Activated T-helper 1 cell treated with Interleukin-2 at 50 U/mL for 16 hours (primary cell): Measurements from ENCODE around the gene HIC1.

Source experiments
- DNase-seq: peaks from one replicate; pipeline ENCODE4 v3.0.0-alpha.2; 2020; ENCODE audit warnings: low read depth

The HIC1 gene

GRCh38 chr17:2102931-2103809 is 48.3 kb downstream of the HIC1 start:
- DNase-seq: no peak

DNA sequence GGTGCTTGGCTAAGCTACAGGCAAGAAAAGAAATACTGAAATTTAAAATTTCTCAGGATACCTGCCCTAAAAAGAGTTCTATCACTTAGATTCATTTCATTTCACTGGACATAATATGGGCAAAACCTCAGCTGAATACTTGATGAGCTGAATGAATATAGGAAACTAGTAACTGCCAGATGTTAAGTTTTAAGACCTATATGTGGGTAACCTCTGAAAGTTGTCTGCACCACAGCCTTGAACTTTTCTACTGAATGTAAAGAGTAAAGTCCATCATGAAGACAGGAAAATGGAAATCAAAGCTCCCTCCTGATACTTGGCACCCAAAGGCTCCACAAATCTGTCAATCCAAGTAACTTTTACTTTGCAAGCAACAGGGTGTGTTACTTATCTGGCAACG is 50.8 kb downstream of the HIC1 start:
- DNase-seq: no peak

- DNase-seq: no peak
Measured at GRCh38 chr17:2106308-2106955, 51.5 kb downstream of the HIC1 start.

DNA sequence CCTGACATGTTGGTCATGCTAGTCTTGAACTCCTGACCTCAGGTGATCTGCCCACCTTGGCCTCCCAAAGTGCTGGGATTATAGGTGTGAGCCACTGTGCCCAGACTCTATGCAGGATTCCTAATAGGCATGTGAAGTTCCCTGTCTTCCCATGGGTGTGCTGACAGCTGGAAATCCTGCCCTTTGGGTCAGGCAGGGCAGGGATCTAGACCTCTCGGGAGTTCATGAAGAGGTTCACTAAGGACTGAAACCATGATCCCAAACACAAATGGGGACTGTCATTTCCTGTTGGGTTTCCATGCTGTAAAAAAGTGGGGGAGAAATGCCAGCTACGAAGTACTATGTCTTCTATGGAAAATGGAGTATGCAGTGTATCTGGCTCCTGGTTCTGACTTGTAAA is 52.1 kb downstream of the HIC1 start:
- no peak for DNase-seq

DNA sequence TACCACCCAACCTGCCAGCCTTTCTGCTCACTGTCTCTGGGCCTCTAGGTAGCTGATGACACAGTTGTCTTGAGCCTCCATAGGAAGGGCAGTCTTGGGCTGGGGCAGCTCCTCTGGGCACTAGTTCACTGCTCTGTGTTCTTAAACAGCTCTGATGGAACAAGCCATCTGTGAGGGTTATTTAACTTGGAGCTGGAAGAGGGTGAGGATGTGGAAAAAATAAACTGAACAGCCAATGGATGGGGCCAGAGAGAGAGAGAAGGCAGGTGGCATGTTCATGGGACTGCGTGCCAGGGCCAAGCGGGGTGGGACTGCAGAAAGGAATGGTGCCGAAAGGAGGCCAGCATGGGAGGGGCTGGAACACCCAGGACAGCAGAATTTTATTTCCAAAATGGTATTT is 52.6 kb downstream of the HIC1 start:
- no peak for DNase-seq

DNA sequence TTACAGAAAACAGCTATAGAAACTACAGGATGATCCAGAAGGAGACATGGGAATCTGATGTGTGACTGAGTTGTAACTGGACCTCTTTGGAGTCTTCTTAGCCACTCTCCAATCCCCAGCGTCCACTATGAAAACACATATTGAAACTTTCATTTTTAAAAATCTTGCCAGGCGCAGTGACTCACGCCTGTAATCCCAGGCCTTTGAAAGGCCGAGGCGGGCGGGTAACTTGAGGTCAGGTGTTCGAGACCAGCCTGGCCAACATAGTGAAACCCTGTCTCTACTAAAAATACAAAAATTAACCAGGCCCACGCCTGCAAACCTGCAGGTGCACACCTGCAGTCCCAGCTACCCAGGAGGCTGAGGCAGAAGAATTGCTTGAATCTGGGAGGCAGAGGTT is 53.3 kb downstream of the HIC1 start:
- no peak for DNase-seq

GRCh38 chr17:2110436-2110835 is 55.5 kb downstream of the HIC1 start:
- no peak for DNase-seq

DNA sequence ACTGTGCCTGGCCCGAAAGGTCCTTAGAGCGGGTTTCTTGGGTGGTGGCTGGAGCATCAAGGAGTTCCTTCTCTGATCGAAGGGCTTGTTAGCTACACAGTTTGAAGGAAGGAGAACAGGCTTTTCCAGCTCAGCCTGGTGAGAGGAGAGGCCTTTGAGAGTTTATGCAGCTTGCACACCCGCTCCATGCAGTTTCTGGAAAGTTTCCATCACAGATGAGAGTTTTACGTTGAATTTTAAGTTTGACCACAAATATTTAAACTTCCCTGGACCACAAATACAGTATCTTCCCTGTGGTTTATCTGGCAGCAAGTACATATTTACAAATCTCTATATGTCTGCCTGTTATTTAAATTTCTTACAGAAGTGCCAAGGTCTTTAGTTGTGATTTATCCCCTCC is 56.8 kb downstream of the HIC1 start:
- no peak for DNase-seq
